Measurements from ENCODE around the gene MACF1.

The MACF1 gene

GRCh38 chr1:39187275-39188046, 17.0 kb upstream of the MACF1 start:
- DNase-seq (ENCODE audit: low spot score) = no peak
- TF ChIP-seq, protein P1, sequence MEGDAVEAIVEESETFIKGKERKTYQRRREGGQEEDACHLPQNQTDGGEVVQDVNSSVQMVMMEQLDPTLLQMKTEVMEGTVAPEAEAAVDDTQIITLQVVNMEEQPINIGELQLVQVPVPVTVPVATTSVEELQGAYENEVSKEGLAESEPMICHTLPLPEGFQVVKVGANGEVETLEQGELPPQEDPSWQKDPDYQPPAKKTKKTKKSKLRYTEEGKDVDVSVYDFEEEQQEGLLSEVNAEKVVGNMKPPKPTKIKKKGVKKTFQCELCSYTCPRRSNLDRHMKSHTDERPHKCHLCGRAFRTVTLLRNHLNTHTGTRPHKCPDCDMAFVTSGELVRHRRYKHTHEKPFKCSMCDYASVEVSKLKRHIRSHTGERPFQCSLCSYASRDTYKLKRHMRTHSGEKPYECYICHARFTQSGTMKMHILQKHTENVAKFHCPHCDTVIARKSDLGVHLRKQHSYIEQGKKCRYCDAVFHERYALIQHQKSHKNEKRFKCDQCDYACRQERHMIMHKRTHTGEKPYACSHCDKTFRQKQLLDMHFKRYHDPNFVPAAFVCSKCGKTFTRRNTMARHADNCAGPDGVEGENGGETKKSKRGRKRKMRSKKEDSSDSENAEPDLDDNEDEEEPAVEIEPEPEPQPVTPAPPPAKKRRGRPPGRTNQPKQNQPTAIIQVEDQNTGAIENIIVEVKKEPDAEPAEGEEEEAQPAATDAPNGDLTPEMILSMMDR (IDR thresholded peaks at IDR 0.05; ENCODE audit: borderline replicate concordance, control extremely low read depth, extremely low read depth, insufficient read depth, missing control alignments) = no peak
- in situ Hi-C loops (cut with MboI; ENCODE audit: low sequenced_read_pairs, unreplicated experiment) = no loop called here

DNA sequence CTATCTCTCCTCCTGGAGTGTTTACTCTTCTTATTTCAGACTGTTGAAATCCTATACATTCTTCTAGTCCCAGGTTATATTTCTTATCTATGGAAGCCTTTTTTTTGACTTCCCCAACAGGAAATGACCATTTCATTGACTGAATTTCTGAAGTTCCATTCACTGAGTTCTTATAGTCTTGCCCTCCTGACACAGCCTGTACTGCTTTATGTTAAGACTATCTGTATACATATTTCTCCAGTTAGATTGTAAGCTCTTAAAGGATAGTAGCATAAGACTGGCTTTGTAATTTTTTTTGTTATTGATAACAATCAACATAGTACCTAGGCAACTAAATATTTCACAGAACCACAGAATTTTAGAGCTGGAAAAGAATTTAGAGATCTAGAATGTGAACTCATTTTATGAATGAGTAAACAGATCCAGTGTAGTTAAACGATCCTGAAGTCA, 14.9 kb upstream of the MACF1 start:
- no peak for DNase-seq (ENCODE audit: low spot score)
- in situ Hi-C loops (cut with MboI; ENCODE audit: low sequenced_read_pairs, unreplicated experiment) = no loop called here
- TF ChIP-seq, protein P1 (IDR thresholded peaks at IDR 0.05; ENCODE audit: borderline replicate concordance, control extremely low read depth, extremely low read depth, insufficient read depth, missing control alignments) = no peak

GRCh38 chr1:39190096-39190495, 14.4 kb upstream of the MACF1 start:
- no peak for DNase-seq (ENCODE audit: low spot score)
- TF ChIP-seq, protein P1 (IDR thresholded peaks at IDR 0.05; ENCODE audit: borderline replicate concordance, control extremely low read depth, extremely low read depth, insufficient read depth, missing control alignments) = no peak
- in situ Hi-C loops (cut with MboI; ENCODE audit: low sequenced_read_pairs, unreplicated experiment) = no loop called here

DNA sequence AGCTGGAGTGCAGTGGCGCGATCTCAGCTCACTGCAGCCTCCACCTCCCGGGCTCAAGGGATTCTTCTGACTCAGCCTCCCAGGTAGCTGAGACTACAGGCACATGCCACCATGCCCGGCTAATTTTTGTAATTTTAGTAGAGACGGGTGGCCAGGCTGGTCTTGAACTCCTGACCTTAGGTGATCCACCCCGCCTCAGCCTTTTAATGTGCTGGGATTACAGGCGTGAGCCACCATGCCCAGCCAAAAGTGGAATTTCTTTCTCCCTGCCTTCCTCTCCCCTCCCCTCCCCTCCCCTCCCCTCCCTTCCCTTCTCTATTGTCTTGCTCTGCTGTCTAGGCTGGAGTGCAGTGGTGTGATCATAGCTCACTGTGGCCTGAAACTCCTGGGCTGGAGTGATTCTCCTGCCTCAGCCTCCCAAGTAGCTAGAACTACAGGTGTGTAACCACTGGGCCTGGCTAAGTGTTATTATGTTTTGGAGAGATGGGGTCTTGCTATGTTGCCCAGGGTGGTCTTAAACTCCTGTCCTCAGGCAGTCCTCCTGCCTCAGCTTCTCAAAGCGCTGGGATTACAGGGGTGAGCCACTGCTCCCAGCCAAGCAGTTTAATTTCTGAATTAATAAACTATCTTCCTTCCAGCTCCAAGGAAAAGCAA, 10.0 kb upstream of the MACF1 start:
- DNase-seq (ENCODE audit: low spot score) = no peak
- in situ Hi-C loops (cut with MboI; ENCODE audit: low sequenced_read_pairs, unreplicated experiment) = no loop called here
- TF ChIP-seq, protein P1 (IDR thresholded peaks at IDR 0.05; ENCODE audit: borderline replicate concordance, control extremely low read depth, extremely low read depth, insufficient read depth, missing control alignments) = no peak

GRCh38 chr1:39195166-39196111, 9.1 kb upstream of the MACF1 start:
- in situ Hi-C loops (cut with MboI; ENCODE audit: low sequenced_read_pairs, unreplicated experiment) = no loop called here
- TF ChIP-seq, protein P1 (IDR thresholded peaks at IDR 0.05; ENCODE audit: borderline replicate concordance, control extremely low read depth, extremely low read depth, insufficient read depth, missing control alignments) = no peak
- no peak for DNase-seq (ENCODE audit: low spot score)

All from GM13976 (cell line).